ENCODE results near the gene ADSS1. TPM values are rescaled to one million over a fixed set of nuclear protein-coding genes. Genes with fewer than 3 reads are reported as not detected.

Gene ADSS1
- polyA plus RNA-seq, 1 donor (not counting 4 experiments of a cell fraction or from before 2014, with no cell fraction given), result 1.7 TPM

DNA sequence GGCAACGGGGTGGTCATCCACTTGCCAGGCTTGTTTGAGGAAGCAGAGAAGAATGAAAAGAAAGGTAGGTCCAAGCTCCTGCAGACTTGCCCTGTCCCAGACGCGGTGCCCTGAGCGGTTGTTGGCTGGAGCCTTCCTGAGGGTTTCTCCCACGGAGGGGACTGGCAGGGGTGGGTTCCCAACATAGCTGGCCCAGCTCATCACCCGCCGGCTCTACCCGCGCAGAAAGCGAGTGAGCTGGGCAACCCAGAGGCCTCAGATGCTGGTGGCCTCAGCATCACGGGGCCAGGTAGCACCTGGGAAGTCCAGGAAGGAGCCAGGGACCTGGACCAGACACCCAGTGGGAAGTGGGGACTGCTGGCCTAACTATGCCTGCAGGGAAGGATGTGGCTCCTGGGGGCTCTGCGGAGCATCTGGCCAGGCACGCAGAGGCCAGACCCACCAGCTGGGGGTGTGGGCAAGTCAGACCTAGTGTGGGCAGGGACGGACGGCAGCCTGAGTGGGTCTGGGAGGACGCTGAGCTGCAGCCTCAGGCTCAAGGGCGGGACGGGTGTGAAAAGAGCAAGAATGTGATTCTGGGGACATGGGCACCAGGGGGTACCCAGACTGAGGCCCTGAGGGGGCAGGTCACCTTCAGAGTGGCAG is 14.5 kb downstream of the ADSS1 start:
- no peak overlapping the region for H3K4me3 ChIP-seq (ENCODE audit: control insufficient read depth in 2 of 3, extremely low read depth in 1 of 3, insufficient read depth in 2 of 3, low read depth in 1 of 3, low read length in 3 of 3)
- H3K9me3 ChIP-seq (ENCODE audit: control insufficient read depth, low read depth, low read length), result no peaks in the 10 kb centered on the region
- H3K9ac ChIP-seq (ENCODE audit: control insufficient read depth, extremely low read depth, insufficient read depth, low read length), result no peak overlapping the region
- H3K4me1 ChIP-seq (ENCODE audit: control insufficient read depth, extremely low read depth, insufficient read depth, low read length), result peaks cover 12% of the 10 kb centered on the region
- no peaks in the 10 kb centered on the region for H3K36me3 ChIP-seq (ENCODE audit: control insufficient read depth in 2 of 2, extremely low read depth in 1 of 2, insufficient read depth in 2 of 2, low read length in 2 of 2)
- no peak overlapping the region for H2AFZ ChIP-seq (ENCODE audit: control insufficient read depth, low read length)
- no peak for TF ChIP-seq EZH2 (IDR thresholded peaks at IDR 0.05; ENCODE audit: low read length)
- TF ChIP-seq, protein P1, sequence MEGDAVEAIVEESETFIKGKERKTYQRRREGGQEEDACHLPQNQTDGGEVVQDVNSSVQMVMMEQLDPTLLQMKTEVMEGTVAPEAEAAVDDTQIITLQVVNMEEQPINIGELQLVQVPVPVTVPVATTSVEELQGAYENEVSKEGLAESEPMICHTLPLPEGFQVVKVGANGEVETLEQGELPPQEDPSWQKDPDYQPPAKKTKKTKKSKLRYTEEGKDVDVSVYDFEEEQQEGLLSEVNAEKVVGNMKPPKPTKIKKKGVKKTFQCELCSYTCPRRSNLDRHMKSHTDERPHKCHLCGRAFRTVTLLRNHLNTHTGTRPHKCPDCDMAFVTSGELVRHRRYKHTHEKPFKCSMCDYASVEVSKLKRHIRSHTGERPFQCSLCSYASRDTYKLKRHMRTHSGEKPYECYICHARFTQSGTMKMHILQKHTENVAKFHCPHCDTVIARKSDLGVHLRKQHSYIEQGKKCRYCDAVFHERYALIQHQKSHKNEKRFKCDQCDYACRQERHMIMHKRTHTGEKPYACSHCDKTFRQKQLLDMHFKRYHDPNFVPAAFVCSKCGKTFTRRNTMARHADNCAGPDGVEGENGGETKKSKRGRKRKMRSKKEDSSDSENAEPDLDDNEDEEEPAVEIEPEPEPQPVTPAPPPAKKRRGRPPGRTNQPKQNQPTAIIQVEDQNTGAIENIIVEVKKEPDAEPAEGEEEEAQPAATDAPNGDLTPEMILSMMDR (optimal IDR thresholded peaks at IDR 0.05 in 1 of 3, IDR thresholded peaks at IDR 0.05 in 1 of 3, conservative IDR thresholded peaks at IDR 0.05 in 1 of 3; ENCODE audit: extremely low read depth in 1 of 3, insufficient read depth in 2 of 3, low read length in 3 of 3), result no peak
- H3K79me2 ChIP-seq (ENCODE audit: control insufficient read depth, insufficient read depth, low read length), result no peaks in the 10 kb centered on the region
- H3K27me3 ChIP-seq (ENCODE audit: control insufficient read depth, extremely low read depth, insufficient read depth, low read length), result no peaks in the 10 kb centered on the region
- FAIRE-seq, result no peak
- no peak for DNase-seq (ENCODE audit: low read depth, low spot score)
- no peak overlapping the region for H3K27ac ChIP-seq (ENCODE audit: control insufficient read depth, insufficient read depth, low read length)
- H3K4me2 ChIP-seq (ENCODE audit: control insufficient read depth, extremely low read depth, insufficient read depth, low read depth, low read length), result no peak overlapping the region
- no peaks in the 10 kb centered on the region for H4K20me1 ChIP-seq (ENCODE audit: control insufficient read depth, extremely low read depth, insufficient read depth, low read length)
- H3K9me1 ChIP-seq (ENCODE audit: control insufficient read depth, extremely low read depth, insufficient read depth, low read length), result no peaks in the 10 kb centered on the region
- dilution Hi-C loops (cut with MboI; ENCODE audit: extremely low pct_ligation_motif_present, low sequenced_read_pairs), result no loop called here

DNA sequence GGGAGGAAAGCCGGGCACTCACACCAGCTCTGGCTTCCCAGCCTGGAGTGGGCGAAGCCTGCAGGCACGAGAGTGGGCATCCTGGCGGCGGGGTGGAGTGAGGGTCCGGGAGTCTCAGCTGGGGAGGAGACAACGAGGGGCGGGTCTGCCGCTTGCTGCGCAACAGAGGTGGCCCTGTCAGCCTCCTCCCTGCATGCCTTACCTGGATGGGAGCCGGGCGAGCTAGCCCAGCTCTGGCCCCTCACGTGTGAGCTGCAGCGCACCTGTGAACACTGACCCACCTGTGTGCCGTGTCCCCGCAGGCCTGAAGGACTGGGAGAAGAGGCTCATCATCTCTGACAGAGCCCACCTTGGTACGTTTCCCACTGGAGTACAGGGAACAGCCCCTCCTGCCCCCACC is 15.0 kb downstream of the ADSS1 start:
- Histone ChIP-seq H3K27ac (ENCODE audit: control insufficient read depth, insufficient read depth, low read length) (no peak overlapping the region), H3K4me3 (ENCODE audit: control insufficient read depth in 2 of 3, extremely low read depth in 1 of 3, insufficient read depth in 2 of 3, low read depth in 1 of 3, low read length in 3 of 3) (no peak overlapping the region), H3K79me2 (ENCODE audit: control insufficient read depth, insufficient read depth, low read length) (no peaks in the 10 kb centered on the region), H3K9ac (ENCODE audit: control insufficient read depth, extremely low read depth, insufficient read depth, low read length) (no peak overlapping the region), H4K20me1 (ENCODE audit: control insufficient read depth, extremely low read depth, insufficient read depth, low read length) (no peaks in the 10 kb centered on the region), H2AFZ (ENCODE audit: control insufficient read depth, low read length) (no peak overlapping the region), H3K9me1 (ENCODE audit: control insufficient read depth, extremely low read depth, insufficient read depth, low read length) (no peaks in the 10 kb centered on the region), H3K36me3 (ENCODE audit: control insufficient read depth in 2 of 2, extremely low read depth in 1 of 2, insufficient read depth in 2 of 2, low read length in 2 of 2) (no peaks in the 10 kb centered on the region), H3K9me3 (ENCODE audit: control insufficient read depth, low read depth, low read length) (no peaks in the 10 kb centered on the region), H3K4me2 (ENCODE audit: control insufficient read depth, extremely low read depth, insufficient read depth, low read depth, low read length) (no peak overlapping the region), H3K4me1 (ENCODE audit: control insufficient read depth, extremely low read depth, insufficient read depth, low read length) (peaks cover 15% of the 10 kb centered on the region), H3K27me3 (ENCODE audit: control insufficient read depth, extremely low read depth, insufficient read depth, low read length) (no peaks in the 10 kb centered on the region)
- no peak for DNase-seq (ENCODE audit: low read depth, low spot score)
- dilution Hi-C loops (cut with MboI; ENCODE audit: extremely low pct_ligation_motif_present, low sequenced_read_pairs), result no loop called here
- no peak for FAIRE-seq
- no peak for TF ChIP-seq EZH2 (IDR thresholded peaks at IDR 0.05; ENCODE audit: low read length)
- TF ChIP-seq, protein P1 (optimal IDR thresholded peaks at IDR 0.05 in 1 of 3, IDR thresholded peaks at IDR 0.05 in 1 of 3, conservative IDR thresholded peaks at IDR 0.05 in 1 of 3; ENCODE audit: extremely low read depth in 1 of 3, insufficient read depth in 2 of 3, low read length in 3 of 3), result no peak

All from keratinocyte (primary cell).